CD4-positive, alpha-beta T cell (primary cell): ENCODE data around the gene GPR3. TPM values are rescaled to one million over a fixed set of nuclear protein-coding genes. Genes with fewer than 3 reads are reported as not detected.
A peak's percentile ranks its signal among the peaks of the same experiment; 100 is the strongest.
"Not testable (repeated sequence)": the region's sequence is repeated elsewhere in the genome, so short reads cannot be mapped to it uniquely, and the experiment has no call there.

ENCODE experiments used
- ATAC-seq: fragments of 200-7000 bp; cut with Tn5 transposase; one replicate; pipeline ENCODE4 v1.10.0; 2022; ENCODE audit warnings: mild to moderate bottlenecking; ENCODE audit not compliant: poor library complexity
- CTCF ChIA-PET: fragments of 350-600 bp; sonication (Branson Sonifier 250); formaldehyde crosslinking; loops from one replicate; lab custom pipeline; 2021; ENCODE audit warnings: antibody characterized with exemption, inconsistent platforms; lab: Charles Lee
- POLR2A ChIA-PET: fragments of 350-600 bp; sonication (Branson Sonifier 250); formaldehyde crosslinking; loops from one replicate; lab custom pipeline; 2021; ENCODE audit warnings: antibody characterized with exemption, inconsistent platforms; lab: Charles Lee
- DNase-seq, 14 experiments: peaks; one replicate each; pipeline ENCODE4 v3.0.0-alpha.2; 2013 to 2020; ENCODE audit warnings: mixed read lengths in 2 of 14
- H3K27ac ChIP-seq, 2 donors: one replicate each; pipeline versions ENCODE4 v1.5.1 to v1.7.0; 2013; ENCODE audit warnings: low read length in 2 of 2, low read depth in 1 of 2, mild to moderate bottlenecking in 1 of 2
- H3K27me3 ChIP-seq, 2 experiments: 1 replicate in 1 of 2; 2 replicates in 1 of 2; pipeline versions ENCODE4 v1.6.1 to v1.7.0; 2013; ENCODE audit warnings: low read length in 2 of 2, control low read depth in 1 of 2, mild to moderate bottlenecking in 1 of 2, moderate library complexity in 1 of 2; ENCODE audit not compliant: insufficient read depth in 2 of 2, control insufficient read depth in 1 of 2
- H3K36me3 ChIP-seq: one replicate; pipeline ENCODE4 v1.6.1; 2013; ENCODE audit warnings: low read length, control low read depth; ENCODE audit not compliant: insufficient read depth
- H3K4me1 ChIP-seq: one replicate; pipeline ENCODE4 v1.6.1; 2013; ENCODE audit warnings: low read length, control low read depth; ENCODE audit not compliant: insufficient read depth
- H3K4me3 ChIP-seq: one replicate; pipeline ENCODE4 v1.5.1; 2013; ENCODE audit warnings: mild to moderate bottlenecking, low read length, moderate library complexity
- H3K9me3 ChIP-seq, 2 experiments: 1 replicate in 1 of 2; 2 replicates in 1 of 2; pipeline versions ENCODE4 v1.6.1 to v1.7.0; 2013; ENCODE audit warnings: low read length in 2 of 2, mild to moderate bottlenecking in 2 of 2, control low read depth in 1 of 2, moderate library complexity in 1 of 2; ENCODE audit not compliant: control insufficient read depth in 1 of 2, insufficient read depth in 1 of 2
- H3K27ac Mint-ChIP-seq: one replicate; pipeline ENCODE4 v1.8.0; 2020; ENCODE audit warnings: mixed read lengths
- H3K27me3 Mint-ChIP-seq: one replicate; pipeline ENCODE4 v1.8.0; 2021; ENCODE audit warnings: mixed read lengths
- H3K36me3 Mint-ChIP-seq: one replicate; pipeline ENCODE4 v1.8.0; 2021; ENCODE audit warnings: low read depth, mixed read lengths
- H3K4me1 Mint-ChIP-seq: one replicate; pipeline ENCODE4 v1.8.0; 2021; ENCODE audit warnings: low read depth, mixed read lengths
- H3K4me3 Mint-ChIP-seq: one replicate; pipeline ENCODE4 v1.8.0; 2020; ENCODE audit warnings: mild to moderate bottlenecking, mixed read lengths
- H3K9me3 Mint-ChIP-seq: one replicate; pipeline ENCODE4 v1.8.0; 2020; ENCODE audit warnings: mixed read lengths
- intact Hi-C, 2 experiments: fragments of 100-400 bp; cut with DNase I in 1 of 2; cut with micrococcal nuclease in 1 of 2; formaldehyde crosslinking; loops; one replicate each; pipeline versions ENCODE4 v1.15.1 to v1.9.0; 2023 to 2025; cut with DNase I, micrococcal nuclease
- total RNA-seq, 174 experiments: library from RNA in 2 of 174; stranded (reverse) in 2 of 174; gene quantifications; one replicate each; pipeline ENCODE4 v1.2.3 and lab custom pipeline; 2021 to 2026
- TF ChIP-seq, protein P1 (sequence below): fragments of 200-600 bp; IDR thresholded peaks from one replicate; pipeline ENCODE4 v1.8.0; 2022; ENCODE audit warnings: antibody characterized with exemption, mild to moderate bottlenecking

Gene GPR3
- total RNA-seq, 2 experiments from 2014 or later: 0.14 to 0.19 TPM

DNA sequence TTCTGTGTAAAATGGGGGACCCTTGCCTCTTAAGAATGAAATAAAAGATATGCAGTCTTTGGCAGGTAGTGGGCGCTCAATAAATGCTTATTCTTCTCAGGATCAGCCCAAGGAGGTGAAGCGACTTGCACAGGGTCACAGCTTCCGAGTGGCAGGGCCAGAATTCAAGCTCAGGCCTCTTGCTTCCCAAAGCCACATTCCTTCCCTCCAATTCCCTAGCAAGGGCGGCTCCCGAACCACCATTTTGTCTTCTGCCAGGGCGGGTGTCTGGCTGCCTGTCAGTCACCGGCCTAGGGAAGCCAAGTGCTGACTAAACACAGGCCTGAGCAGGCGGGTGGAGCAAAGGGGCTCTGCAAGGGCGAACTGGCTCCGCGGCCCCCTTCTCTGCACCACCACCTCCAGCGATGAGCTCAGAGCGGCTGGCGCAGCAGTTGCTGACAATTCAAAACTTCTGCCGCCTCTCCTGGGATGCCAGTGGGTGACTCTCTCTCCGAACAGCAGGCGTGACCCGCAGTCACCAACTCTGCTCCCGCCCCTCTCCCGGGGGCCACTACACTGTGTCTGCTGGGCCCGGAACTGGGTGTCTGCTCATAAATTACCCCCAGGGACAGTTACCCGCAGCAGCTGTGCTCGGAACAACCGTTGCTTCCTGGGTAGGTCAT, 10.8 kb downstream of the GPR3 start:
- Mint-ChIP-seq H3K36me3 (peaks cover 25% of the 10 kb centered on the region), H3K4me1 (peaks cover 37% of the 10 kb centered on the region), H3K27me3 (no peaks in the 10 kb centered on the region), H3K9me3 (no peaks in the 10 kb centered on the region), H3K27ac (peak overlapping the region; percentile 85), H3K4me3 (no peak overlapping the region)
- ChIA-PET POLR2A (interaction anchor here (0.7 to 1.9 kb wide), 7 partner anchors 18 to 428 kb away, joined by 3 to 6 read pairs (median 3); partner anchors contain the start of gene PPP1R8), CTCF (interaction anchor here (0.8 to 1.3 kb wide), 4 partner anchors 37 to 107 kb away, joined by 3 read pairs; partner anchors contain the start of gene MAP3K6)
- ATAC-seq: peak; percentile 75
- TF ChIP-seq, protein P1, sequence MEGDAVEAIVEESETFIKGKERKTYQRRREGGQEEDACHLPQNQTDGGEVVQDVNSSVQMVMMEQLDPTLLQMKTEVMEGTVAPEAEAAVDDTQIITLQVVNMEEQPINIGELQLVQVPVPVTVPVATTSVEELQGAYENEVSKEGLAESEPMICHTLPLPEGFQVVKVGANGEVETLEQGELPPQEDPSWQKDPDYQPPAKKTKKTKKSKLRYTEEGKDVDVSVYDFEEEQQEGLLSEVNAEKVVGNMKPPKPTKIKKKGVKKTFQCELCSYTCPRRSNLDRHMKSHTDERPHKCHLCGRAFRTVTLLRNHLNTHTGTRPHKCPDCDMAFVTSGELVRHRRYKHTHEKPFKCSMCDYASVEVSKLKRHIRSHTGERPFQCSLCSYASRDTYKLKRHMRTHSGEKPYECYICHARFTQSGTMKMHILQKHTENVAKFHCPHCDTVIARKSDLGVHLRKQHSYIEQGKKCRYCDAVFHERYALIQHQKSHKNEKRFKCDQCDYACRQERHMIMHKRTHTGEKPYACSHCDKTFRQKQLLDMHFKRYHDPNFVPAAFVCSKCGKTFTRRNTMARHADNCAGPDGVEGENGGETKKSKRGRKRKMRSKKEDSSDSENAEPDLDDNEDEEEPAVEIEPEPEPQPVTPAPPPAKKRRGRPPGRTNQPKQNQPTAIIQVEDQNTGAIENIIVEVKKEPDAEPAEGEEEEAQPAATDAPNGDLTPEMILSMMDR: peak; percentile 1
- intact Hi-C loops: loop anchor here in 1 of 2 experiments (2.0 kb wide), 1 partner anchor 202 kb away; the partner anchor contains the start of gene AHDC1
- no peak overlapping the region for H3K4me3 ChIP-seq
- peaks cover 16% of the 10 kb centered on the region for H3K4me1 ChIP-seq
- H3K27me3 ChIP-seq: no peaks in the 10 kb centered on the region
- peak overlapping the region; percentile 30 to 56 for H3K27ac ChIP-seq
- peaks cover 29% of the 10 kb centered on the region for H3K36me3 ChIP-seq
- no peaks in the 10 kb centered on the region for H3K9me3 ChIP-seq
- DNase-seq: peak in 6 of 14 experiments; percentile 16 to 62 (median 46)

DNA sequence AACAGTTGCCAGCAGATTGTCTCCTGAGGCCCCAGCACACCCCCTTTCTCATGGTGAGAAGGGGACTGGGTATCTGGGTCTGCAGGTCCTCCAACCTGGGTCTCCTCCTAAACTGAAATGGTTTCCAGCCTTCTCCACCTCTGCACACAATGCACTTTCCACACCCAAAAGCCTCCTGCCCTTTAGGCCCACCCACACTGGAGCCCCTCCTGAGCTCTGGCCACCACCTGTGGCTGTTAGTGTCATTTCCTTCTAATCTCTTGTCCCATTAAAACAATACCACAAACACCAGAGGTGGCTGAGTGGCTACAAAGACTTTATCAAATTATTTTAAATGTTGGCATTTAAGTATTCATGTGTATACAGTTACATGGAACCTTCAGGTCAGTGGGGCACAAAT, 11.5 kb downstream of the GPR3 start:
- no peak overlapping the region for H3K4me3 ChIP-seq
- DNase-seq (no peak), ATAC-seq (no peak)
- H3K4me1 Mint-ChIP-seq: peaks cover 37% of the 10 kb centered on the region
- no peak overlapping the region for H3K4me3 Mint-ChIP-seq
- intact Hi-C loops: loop anchor here in 1 of 2 experiments (2.0 kb wide), 1 partner anchor 201 kb away; the partner anchor contains the start of gene AHDC1
- no peaks in the 10 kb centered on the region for H3K9me3 Mint-ChIP-seq
- H3K27me3 ChIP-seq: no peaks in the 10 kb centered on the region
- peaks cover 36% of the 10 kb centered on the region for H3K36me3 ChIP-seq
- peaks cover 16% of the 10 kb centered on the region for H3K4me1 ChIP-seq
- H3K36me3 Mint-ChIP-seq: peaks cover 33% of the 10 kb centered on the region
- peak overlapping the region; percentile 85 for H3K27ac Mint-ChIP-seq
- H3K27ac ChIP-seq: peak overlapping the region in 1 of 2 donors; percentile 56
- ChIA-PET CTCF (no interaction called here), POLR2A (interaction anchor here (0.8 to 1.9 kb wide), 2 partner anchors 27 to 204 kb away, joined by 3 to 6 read pairs; no protein-coding TSS in a partner anchor)
- no peaks in the 10 kb centered on the region for H3K9me3 ChIP-seq
- TF ChIP-seq, protein P1: no peak
- H3K27me3 Mint-ChIP-seq: no peaks in the 10 kb centered on the region

DNA sequence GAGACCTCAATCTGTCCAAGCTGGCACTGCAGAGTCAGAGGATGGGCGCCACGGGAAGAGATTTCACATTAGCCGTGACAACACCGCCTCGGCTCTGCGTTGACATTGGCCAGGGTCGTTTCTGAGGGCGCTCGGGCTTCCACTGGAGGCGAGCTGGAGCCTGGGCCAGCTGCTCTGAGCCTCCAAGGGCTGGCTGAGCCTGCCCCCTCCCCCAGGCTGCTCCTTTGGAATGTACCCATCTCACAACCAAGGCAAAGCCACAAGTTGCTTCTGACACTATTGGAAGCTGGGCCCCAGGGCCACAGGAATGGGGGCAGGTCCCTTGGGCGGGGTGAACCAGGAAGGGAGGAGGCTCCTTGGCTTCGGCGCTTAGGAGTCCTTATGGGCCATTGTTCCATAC, 12.7 kb downstream of the GPR3 start:
- H3K36me3 ChIP-seq: peaks cover 46% of the 10 kb centered on the region
- H3K4me3 ChIP-seq: no peak overlapping the region
- H3K9me3 Mint-ChIP-seq: no peaks in the 10 kb centered on the region
- peaks cover 41% of the 10 kb centered on the region for H3K36me3 Mint-ChIP-seq
- H3K4me3 Mint-ChIP-seq: no peak overlapping the region
- intact Hi-C loops: no loop called here
- no peaks in the 10 kb centered on the region for H3K27me3 Mint-ChIP-seq
- peak overlapping the region; percentile 85 for H3K27ac Mint-ChIP-seq
- H3K27ac ChIP-seq: no peak overlapping the region
- no peaks in the 10 kb centered on the region for H3K27me3 ChIP-seq
- TF ChIP-seq, protein P1: no peak
- POLR2A ChIA-PET: no interaction called here
- CTCF ChIA-PET: interaction anchor here (1.0 to 1.1 kb wide), 2 partner anchors 59 to 109 kb away, joined by 3 read pairs; no protein-coding TSS in a partner anchor
- no peak for ATAC-seq
- DNase-seq: no peak
- peaks cover 37% of the 10 kb centered on the region for H3K4me1 Mint-ChIP-seq
- no peaks in the 10 kb centered on the region for H3K9me3 ChIP-seq
- H3K4me1 ChIP-seq: peaks cover 16% of the 10 kb centered on the region

DNA sequence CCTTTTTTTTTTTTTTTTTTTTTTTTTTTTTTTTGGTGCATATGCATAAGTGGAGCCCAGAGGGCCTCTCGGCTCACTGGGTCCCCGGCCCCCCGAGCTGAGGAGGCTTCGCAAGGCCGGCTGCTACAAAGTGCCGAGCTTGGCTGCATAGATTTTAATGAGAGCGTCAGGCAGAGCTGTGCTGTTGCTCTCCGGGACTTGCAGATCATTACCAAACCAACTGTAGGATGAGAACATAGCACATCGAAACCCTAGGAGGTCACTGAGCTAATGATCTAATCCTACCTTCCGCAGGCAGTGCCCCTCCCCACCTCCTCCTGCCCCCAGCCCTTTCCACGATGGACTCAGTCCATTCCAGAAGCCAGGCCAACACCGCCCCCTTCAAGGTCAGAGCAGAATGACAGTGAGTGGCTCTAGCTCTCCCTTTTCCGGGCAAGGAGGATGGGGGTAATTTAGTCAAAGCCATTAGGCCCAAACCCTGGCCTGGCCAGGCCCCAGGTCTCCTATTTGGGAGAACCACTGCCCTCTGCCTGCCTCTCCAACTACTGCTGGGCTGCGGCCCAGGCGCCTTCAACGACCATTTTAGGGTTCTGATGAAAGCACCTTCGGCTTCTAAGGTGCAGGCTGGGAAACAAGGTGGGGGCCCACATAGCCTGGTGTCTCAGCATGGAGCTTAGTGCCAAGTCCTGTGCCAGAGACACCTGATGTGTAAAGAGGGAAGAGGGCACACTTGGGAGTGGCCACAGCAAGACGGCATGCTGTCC, 13.4 kb downstream of the GPR3 start:
- peak overlapping the region; percentile 24 for H3K27ac Mint-ChIP-seq
- H3K4me1 Mint-ChIP-seq: peaks cover 31% of the 10 kb centered on the region
- H3K27ac ChIP-seq, H3K4me3 Mint-ChIP-seq, H3K9me3 ChIP-seq, H3K9me3 Mint-ChIP-seq, intact Hi-C loops, ATAC-seq, H3K27me3 ChIP-seq, POLR2A ChIA-PET, DNase-seq, H3K4me3 ChIP-seq, H3K27me3 Mint-ChIP-seq: not testable (repeated sequence)
- H3K36me3 Mint-ChIP-seq: peaks cover 48% of the 10 kb centered on the region
- H3K4me1 ChIP-seq: peaks cover 16% of the 10 kb centered on the region
- peaks cover 53% of the 10 kb centered on the region for H3K36me3 ChIP-seq
- CTCF ChIA-PET: interaction anchor here (1.0 to 1.1 kb wide), 2 partner anchors 59 to 109 kb away, joined by 3 read pairs; no protein-coding TSS in a partner anchor
